Mucosa of descending colon (tissue), 3 donors: ENCODE data around the gene GPR157. TPM values are rescaled to one million over a fixed set of nuclear protein-coding genes. Genes with fewer than 3 reads are reported as not detected.

Source experiments
- ATAC-seq: fragments of 200-7000 bp; cut with Tn5 transposase; one replicate; pipeline ENCODE4 v1.9.1; 2020; ENCODE audit warnings: mild to moderate bottlenecking, moderate library complexity
- DNase-seq, 3 donors: peaks; one replicate each; pipeline ENCODE4 v3.0.0-alpha.2; 2020
- H3K36me3 ChIP-seq: fragments of 200-600 bp; one replicate; pipeline ENCODE4 v1.8.0; 2021; ENCODE audit warnings: low read depth, mild to moderate bottlenecking
- H3K4me1 ChIP-seq: fragments of 200-600 bp; one replicate; pipeline ENCODE4 v1.8.0; 2021; ENCODE audit warnings: low read depth, mild to moderate bottlenecking
- H3K4me3 ChIP-seq: fragments of 200-600 bp; one replicate; pipeline ENCODE4 v1.8.0; 2021; ENCODE audit warnings: mild to moderate bottlenecking
- H3K9me3 ChIP-seq: fragments of 200-600 bp; one replicate; pipeline ENCODE4 v1.8.0; 2021; ENCODE audit warnings: mild to moderate bottlenecking
- CTCF ChIP-seq: fragments of 200-600 bp; IDR thresholded peaks from one replicate; pipeline ENCODE4 v1.8.0; 2022; ENCODE audit warnings: antibody characterized with exemption, mild to moderate bottlenecking
- intact Hi-C, 2 donors: fragments of 100-400 bp; cut with DNase I in 1 of 2; cut with micrococcal nuclease in 1 of 2; formaldehyde crosslinking; loops; one replicate each; pipeline versions ENCODE4 v1.11.0 to v1.11.1; 2022; cut with DNase I, micrococcal nuclease
- total RNA-seq, 3 donors: library from RNA; stranded (reverse); fragmentation: NEBNext Ultra II Directional in 2 of 3; extraction: Animal tissue kit (Norgen Biotek cat#: 25700) in 2 of 3; gene quantifications; one replicate each; pipeline versions ENCODE4 v1.2.1 to v1.2.4, GENCODE V29; 2021 to 2023
- donor health status: DM: no; HTN: no; CAD: no; lungs with moderate emphysema.
- donor health status: DM: no; HTN: no; CAD: no.
- donor health status: DM: no; HTN: yes; CAD: no.

GPR157 gene
- total RNA-seq, 3 donors from 2014 or later = 7.0 to 8.7 (median 8.1) TPM

- intact Hi-C loops = no loop called here
- ATAC-seq = no peak
- DNase-seq = no peak
- no peak for TF ChIP-seq CTCF
- no peaks in the 10 kb centered on the region for H3K4me1 ChIP-seq
- H3K9me3 ChIP-seq = no peaks in the 10 kb centered on the region
- no peaks in the 10 kb centered on the region for H3K36me3 ChIP-seq
- no peak overlapping the region for H3K4me3 ChIP-seq
Observed at GRCh38 chr1:9135073-9135836, 6.4 kb upstream of the GPR157 start.

GRCh38 chr1:9133870-9134585 lies 5.1 kb upstream of the GPR157 start:
- H3K36me3 ChIP-seq = no peaks in the 10 kb centered on the region
- no peak for TF ChIP-seq CTCF
- intact Hi-C loops = no loop called here
- no peak overlapping the region for H3K4me3 ChIP-seq
- ATAC-seq (no peak), DNase-seq (no peak)
- H3K9me3 ChIP-seq = no peaks in the 10 kb centered on the region
- no peaks in the 10 kb centered on the region for H3K4me1 ChIP-seq

GRCh38 chr1:9129266-9130041 lies 552 bp upstream of the GPR157 start:
- Histone ChIP-seq H3K4me1 (peaks cover 9% of the 10 kb centered on the region), H3K4me3 (no peak overlapping the region), H3K36me3 (no peaks in the 10 kb centered on the region), H3K9me3 (no peaks in the 10 kb centered on the region)
- ATAC-seq = peak; percentile 86
- TF ChIP-seq CTCF = no peak
- DNase-seq = peak; percentile 97 to 98 (median 97)
- intact Hi-C loops = no loop called here

GRCh38 chr1:9128166-9128519 lies 759 bp downstream of the GPR157 start:
- Histone ChIP-seq H3K4me1 (peaks cover 9% of the 10 kb centered on the region), H3K4me3 (peak overlapping the region; percentile 30), H3K9me3 (no peaks in the 10 kb centered on the region), H3K36me3 (no peaks in the 10 kb centered on the region)
- TF ChIP-seq CTCF = no peak
- DNase-seq (peak; percentile 49 to 69 (median 62)), ATAC-seq (peak; percentile 27)
- intact Hi-C loops = no loop called here

- H3K4me1 ChIP-seq = peaks cover 9% of the 10 kb centered on the region
- no peaks in the 10 kb centered on the region for H3K36me3 ChIP-seq
- no peak overlapping the region for H3K4me3 ChIP-seq
- ATAC-seq (no peak), DNase-seq (peak in 1 of 3 donors; percentile 42)
- no peak for TF ChIP-seq CTCF
- H3K9me3 ChIP-seq = no peaks in the 10 kb centered on the region
- intact Hi-C loops = no loop called here
Observed at GRCh38 chr1:9127395-9128165, 1.3 kb downstream of the GPR157 start.
